GM19023 (cell line): ENCODE measurements around the gene PEA15.

Experiments used
- ATAC-seq: cut with Tn5 transposase; IDR thresholded peaks from one replicate; pipeline ENCODE4 v1.9.1; 2021; ENCODE audit warnings: mild to moderate bottlenecking, moderate library complexity; ENCODE audit not compliant: unreplicated experiment

PEA15 gene

GRCh38 chr1:160207771-160208556, 2.8 kb downstream of the PEA15 start:
- ATAC-seq = no peak

- no peak for ATAC-seq
Measured at GRCh38 chr1:160208557-160209320, 3.6 kb downstream of the PEA15 start.

- ATAC-seq = no peak
Measured at GRCh38 chr1:160209321-160210046, 4.3 kb downstream of the PEA15 start.

GRCh38 chr1:160210561-160210960, 5.4 kb downstream of the PEA15 start:
- ATAC-seq = no peak

- ATAC-seq = no peak
Measured at GRCh38 chr1:160211046-160211790, 6.0 kb downstream of the PEA15 start.

- ATAC-seq = no peak
Measured at GRCh38 chr1:160214481-160215140, 9.4 kb downstream of the PEA15 start.

- ATAC-seq = no peak
Measured at GRCh38 chr1:160216301-160216700, 11.1 kb downstream of the PEA15 start.

GRCh38 chr1:160217481-160218051, 12.4 kb downstream of the PEA15 start:
- ATAC-seq = no peak

- ATAC-seq = no peak
Measured at GRCh38 chr1:160219062-160219929, 14.1 kb downstream of the PEA15 start.

GRCh38 chr1:160220301-160220700, 15.1 kb downstream of the PEA15 start:
- ATAC-seq = no peak

- ATAC-seq = no peak
Measured at GRCh38 chr1:160221089-160221488, 15.9 kb downstream of the PEA15 start.

GRCh38 chr1:160222546-160222945, 17.4 kb downstream of the PEA15 start:
- ATAC-seq = no peak

GRCh38 chr1:160224606-160225005, 19.4 kb downstream of the PEA15 start:
- ATAC-seq = no peak

- ATAC-seq = no peak
Measured at GRCh38 chr1:160225345-160225744, 20.2 kb downstream of the PEA15 start.

- ATAC-seq = no peak
Measured at GRCh38 chr1:160226623-160227022, 21.4 kb downstream of the PEA15 start.

- no peak for ATAC-seq
Measured at GRCh38 chr1:160227034-160227433, 21.9 kb downstream of the PEA15 start.

- ATAC-seq = no peak
Measured at GRCh38 chr1:160227561-160227960, 22.4 kb downstream of the PEA15 start.

- ATAC-seq = no peak
Measured at GRCh38 chr1:160228431-160228830, 23.2 kb downstream of the PEA15 start.

- no peak for ATAC-seq
Measured at GRCh38 chr1:160232911-160233310, 27.7 kb downstream of the PEA15 start.
